Esophagus squamous epithelium (tissue), 4 donors: ENCODE measurements around the gene NOL6.

ENCODE experiments used
- CTCF ChIP-seq, 6 experiments: fragments of 450-650 bp in 4 of 6; fragments of 200-600 bp in 2 of 6; sonication (generic) in 2 of 6; IDR thresholded peaks; one replicate each; pipeline ENCODE4 v1.5.1; 2016 to 2019; ENCODE audit warnings: antibody characterized with exemption in 6 of 6, mild to moderate bottlenecking in 4 of 6, moderate library complexity in 4 of 6
- POLR2A ChIP-seq, 4 donors: fragments of 450-650 bp; IDR thresholded peaks; one replicate each; pipeline ENCODE4 v1.6.1; 2017; ENCODE audit warnings: antibody characterized with exemption in 4 of 4, mild to moderate bottlenecking in 4 of 4, moderate library complexity in 3 of 4

DNA sequence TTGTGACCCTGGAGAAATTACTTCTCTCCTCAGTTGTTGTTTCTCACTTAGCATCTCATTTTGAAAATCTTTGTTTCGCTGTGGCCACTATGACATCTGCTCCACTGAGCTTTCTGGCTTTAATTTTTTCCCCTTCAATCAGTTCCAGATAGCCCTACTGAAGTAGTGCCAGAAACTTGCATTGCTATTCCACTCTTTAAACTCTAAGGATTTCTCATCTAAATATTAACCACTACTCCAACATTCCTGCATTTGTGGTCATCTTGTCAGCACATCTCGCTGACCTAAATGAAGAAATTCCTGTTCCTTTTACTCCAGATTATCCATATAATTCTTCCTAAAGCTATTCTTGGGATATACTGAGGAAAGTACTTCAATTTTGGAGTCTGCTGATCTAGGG, 15.3 kb upstream of the NOL6 start:
- TF ChIP-seq POLR2A (IDR thresholded peaks at IDR 0.05) (no peak), CTCF (IDR thresholded peaks at IDR 0.05) (no peak)
